ENCODE results near the gene CDK17.

DNA sequence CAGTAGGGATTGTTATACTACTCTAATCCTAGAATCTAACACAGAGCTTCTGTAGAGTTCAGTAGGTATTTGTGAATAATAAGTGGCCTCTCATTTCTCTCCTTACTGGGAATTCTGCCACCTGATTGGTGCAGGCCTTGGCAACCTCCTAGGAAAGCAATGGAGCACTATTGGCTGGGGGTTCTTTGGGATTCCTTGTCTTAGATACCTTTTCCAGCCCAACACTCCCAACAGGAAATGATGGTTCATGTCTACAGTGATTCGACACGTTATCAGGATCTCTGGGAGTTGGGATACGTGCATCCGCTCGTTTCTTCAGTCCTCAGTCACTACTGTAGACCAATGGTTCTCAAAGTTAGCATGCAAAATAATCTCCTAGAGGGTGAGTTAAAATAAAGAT is 138.7 kb downstream of the CDK17 start:
- TF ChIP-seq, protein P1, sequence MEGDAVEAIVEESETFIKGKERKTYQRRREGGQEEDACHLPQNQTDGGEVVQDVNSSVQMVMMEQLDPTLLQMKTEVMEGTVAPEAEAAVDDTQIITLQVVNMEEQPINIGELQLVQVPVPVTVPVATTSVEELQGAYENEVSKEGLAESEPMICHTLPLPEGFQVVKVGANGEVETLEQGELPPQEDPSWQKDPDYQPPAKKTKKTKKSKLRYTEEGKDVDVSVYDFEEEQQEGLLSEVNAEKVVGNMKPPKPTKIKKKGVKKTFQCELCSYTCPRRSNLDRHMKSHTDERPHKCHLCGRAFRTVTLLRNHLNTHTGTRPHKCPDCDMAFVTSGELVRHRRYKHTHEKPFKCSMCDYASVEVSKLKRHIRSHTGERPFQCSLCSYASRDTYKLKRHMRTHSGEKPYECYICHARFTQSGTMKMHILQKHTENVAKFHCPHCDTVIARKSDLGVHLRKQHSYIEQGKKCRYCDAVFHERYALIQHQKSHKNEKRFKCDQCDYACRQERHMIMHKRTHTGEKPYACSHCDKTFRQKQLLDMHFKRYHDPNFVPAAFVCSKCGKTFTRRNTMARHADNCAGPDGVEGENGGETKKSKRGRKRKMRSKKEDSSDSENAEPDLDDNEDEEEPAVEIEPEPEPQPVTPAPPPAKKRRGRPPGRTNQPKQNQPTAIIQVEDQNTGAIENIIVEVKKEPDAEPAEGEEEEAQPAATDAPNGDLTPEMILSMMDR (IDR thresholded peaks at IDR 0.05) = no peak
- TF ChIP-seq POLR2A (IDR thresholded peaks at IDR 0.05) = no peak
